Endodermal cell (in vitro differentiated cells): Measurements from ENCODE around the gene R3HDM4. TPM values are rescaled to one million over a fixed set of nuclear protein-coding genes. Genes with fewer than 3 reads are reported as not detected.
A peak's percentile ranks its signal among the peaks of the same experiment; 100 is the strongest.

Source experiments
- DNase-seq: peaks from one replicate; pipeline ENCODE4 v3.0.0-alpha.2; 2017
- H3K27ac ChIP-seq: 2 replicates; pipeline ENCODE4 v1.5.1; 2013; ENCODE audit warnings: mild to moderate bottlenecking, low read depth, low read length, moderate library complexity
- H3K27me3 ChIP-seq: 2 replicates; pipeline ENCODE4 v1.6.1; 2013; ENCODE audit warnings: mild to moderate bottlenecking, low read length, moderate library complexity; ENCODE audit not compliant: insufficient read depth, control insufficient read depth, poor library complexity, severe bottlenecking
- H3K36me3 ChIP-seq: 2 replicates; pipeline ENCODE4 v1.7.0; 2013; ENCODE audit warnings: mild to moderate bottlenecking, low read length, moderate library complexity; ENCODE audit not compliant: control insufficient read depth, insufficient read depth
- H3K4me1 ChIP-seq: one replicate; pipeline ENCODE4 v1.7.0; 2013; ENCODE audit warnings: low read length; ENCODE audit not compliant: control insufficient read depth, insufficient read depth
- H3K4me3 ChIP-seq: 2 replicates; pipeline ENCODE4 v1.5.1; 2013; ENCODE audit warnings: mild to moderate bottlenecking, low read length, moderate library complexity
- H3K9ac ChIP-seq: 2 replicates; pipeline ENCODE4 v1.6.1; 2013; ENCODE audit warnings: mild to moderate bottlenecking, low read length, moderate library complexity; ENCODE audit not compliant: poor library complexity, severe bottlenecking; ENCODE audit errors: extremely low read depth
- H3K9me3 ChIP-seq: 2 replicates; pipeline ENCODE4 v1.6.1; 2013; ENCODE audit warnings: mild to moderate bottlenecking, low read length, moderate library complexity; ENCODE audit not compliant: control insufficient read depth
- H3K27ac Mint-ChIP-seq: 2 replicates; pipeline ENCODE4 v1.8.0; 2020; ENCODE audit warnings: mixed read lengths
- H3K27me3 Mint-ChIP-seq: 2 replicates; pipeline ENCODE4 v1.8.0; 2021; ENCODE audit warnings: mild to moderate bottlenecking, mixed read lengths; ENCODE audit not compliant: insufficient read depth
- H3K36me3 Mint-ChIP-seq: 2 replicates; pipeline ENCODE4 v1.8.0; 2020; ENCODE audit warnings: low read depth, mixed read lengths
- H3K4me1 Mint-ChIP-seq: 2 replicates; pipeline ENCODE4 v1.8.0; 2020; ENCODE audit warnings: mixed read lengths
- H3K4me3 Mint-ChIP-seq: 2 replicates; pipeline ENCODE4 v1.8.0; 2020; ENCODE audit warnings: mild to moderate bottlenecking, moderate library complexity, mixed read lengths
- H3K9me3 Mint-ChIP-seq: 2 replicates; pipeline ENCODE4 v1.8.0; 2020; ENCODE audit warnings: mild to moderate bottlenecking, mixed read lengths
- CTCF ChIP-seq: fragments of 200-600 bp; sonication (generic); conservative IDR thresholded peaks from 2 replicates; pipeline ENCODE4 v1.5.0; 2021; ENCODE audit warnings: antibody characterized with exemption, mild to moderate bottlenecking
- WGBS, 2 experiments: methylation state at CpG; one replicate each; pipeline versions ENCODE4 v1.1.5 to v1.1.7; 2013; ENCODE audit warnings: missing lambda C conversion rate in 2 of 2, mixed read lengths in 1 of 2; ENCODE audit not compliant: insufficient coverage in 1 of 2, insufficient read length in 1 of 2; 5-methylcytosine and 5-hydroxymethylcytosine counted together
- total RNA-seq, 2 donors: library from RNA; stranded (reverse); fragmentation: NEBNext Ultra II Directional in 1 of 2; extraction: Animal tissue kit (Norgen Biotek cat#: 25700) in 1 of 2; gene quantifications; 2 replicates in 1 of 2; 3 replicates in 1 of 2; pipeline ENCODE4 v1.2.1, GENCODE V29; 2021

R3HDM4 gene
- total RNA-seq, 2 donors from 2014 or later = 61.1 to 64.7 TPM

DNA sequence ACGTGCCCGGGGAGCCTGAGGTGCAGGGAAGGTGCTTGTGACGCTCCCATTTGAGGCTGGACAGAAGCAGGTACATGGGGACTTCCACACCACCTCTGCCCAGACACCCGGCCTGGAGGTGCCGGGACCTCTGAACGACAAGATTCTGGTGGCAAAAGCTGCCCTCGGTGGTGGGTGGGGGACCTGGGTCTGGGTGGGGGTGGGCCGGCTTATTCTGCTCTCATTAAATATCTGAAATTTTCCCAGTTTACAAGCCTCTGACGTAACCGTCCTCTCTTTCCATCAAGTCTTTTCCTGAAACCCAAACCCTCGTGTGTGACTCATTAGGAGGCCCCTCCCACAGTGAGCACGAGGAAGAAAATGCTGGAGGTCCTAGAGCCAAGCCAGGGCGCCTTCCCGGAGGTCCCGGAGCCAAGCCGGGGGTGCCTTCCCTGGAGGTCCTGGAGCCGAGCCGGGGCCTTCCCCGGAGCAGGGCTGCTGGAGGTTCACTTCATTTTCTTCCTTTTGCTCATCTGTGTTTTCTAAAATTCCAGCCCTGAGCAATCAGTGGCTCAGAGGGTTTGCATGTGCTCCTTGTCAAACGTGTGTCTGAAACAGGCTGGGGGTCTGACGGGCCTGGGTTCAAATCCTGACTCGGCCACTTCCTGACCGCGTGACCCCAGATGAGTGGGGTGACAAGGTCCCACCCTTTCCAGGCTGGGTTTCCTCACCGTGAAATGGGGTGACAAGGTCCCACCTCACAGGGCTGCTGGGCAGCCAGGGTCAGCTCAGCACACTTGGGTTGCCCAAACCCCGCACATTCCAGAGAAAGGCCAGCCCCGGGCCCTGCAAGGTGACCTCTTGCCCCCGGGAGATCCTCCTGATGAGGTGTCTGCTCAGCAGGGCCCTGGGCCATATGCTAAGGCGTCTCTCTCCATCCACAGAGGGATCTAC lies 43.5 kb downstream of the R3HDM4 start:
- Mint-ChIP-seq H3K27ac (no peak overlapping the region), H3K4me1 (peaks cover 5% of the 10 kb centered on the region), H3K4me3 (no peak overlapping the region), H3K36me3 (peaks cover 36% of the 10 kb centered on the region), H3K27me3 (no peaks in the 10 kb centered on the region), H3K9me3 (peaks cover 5% of the 10 kb centered on the region)
- Histone ChIP-seq H3K4me3 (no peak overlapping the region), H3K4me1 (no peaks in the 10 kb centered on the region), H3K9ac (no peak overlapping the region), H3K36me3 (peaks cover 26% of the 10 kb centered on the region), H3K27ac (no peak overlapping the region), H3K9me3 (no peaks in the 10 kb centered on the region), H3K27me3 (no peaks in the 10 kb centered on the region)
- TF ChIP-seq CTCF = no peak
- 91 to 92% methylated on average over 21 to 29 of the region's 29 CpGs for WGBS, 2 experiments
- peak; percentile 50 for DNase-seq

DNA sequence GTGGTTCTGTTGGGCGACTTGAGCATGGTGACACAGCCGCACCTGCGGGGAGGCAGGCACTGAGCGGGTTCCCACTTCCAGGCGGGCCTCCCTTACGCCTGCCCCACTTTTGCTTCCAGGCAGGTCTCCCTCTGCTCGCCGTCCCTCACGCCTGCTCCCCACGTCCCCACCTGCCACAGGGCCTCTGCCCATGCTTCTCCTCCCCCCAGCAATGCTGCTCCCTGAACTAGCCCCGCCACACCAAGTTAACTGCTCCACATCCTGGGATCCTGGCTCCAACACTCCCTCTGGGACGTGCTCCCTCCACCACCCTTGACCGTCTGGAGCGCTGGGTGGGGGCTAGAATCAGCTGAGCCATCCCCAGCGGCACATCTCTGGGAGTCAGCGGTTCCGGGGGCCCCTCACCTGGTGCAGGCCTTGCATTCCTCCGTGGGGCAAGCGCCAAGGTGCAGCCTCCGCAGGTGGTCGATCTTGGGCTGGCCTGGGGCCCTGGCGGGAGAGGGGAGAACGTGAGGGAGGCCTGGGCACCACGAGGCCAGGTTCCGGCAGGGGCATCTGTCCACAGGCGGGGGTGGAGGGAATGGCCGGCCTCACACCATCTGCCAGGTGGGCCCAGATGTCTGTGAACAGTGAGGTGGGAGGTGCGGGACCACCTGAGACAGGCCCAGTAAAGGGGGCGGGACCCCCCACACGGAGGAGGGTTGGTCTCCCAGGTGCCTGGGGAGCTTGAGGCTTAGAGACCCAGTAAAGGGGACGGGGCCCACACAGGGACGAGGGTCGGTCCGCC lies 44.4 kb downstream of the R3HDM4 start:
- Mint-ChIP-seq H3K27ac (no peak overlapping the region), H3K4me1 (peaks cover 5% of the 10 kb centered on the region), H3K27me3 (peaks cover 2% of the 10 kb centered on the region), H3K9me3 (peaks cover 5% of the 10 kb centered on the region), H3K36me3 (peaks cover 33% of the 10 kb centered on the region), H3K4me3 (no peak overlapping the region)
- H3K4me3 ChIP-seq = no peak overlapping the region
- peak; percentile 43 for DNase-seq
- no peak overlapping the region for H3K27ac ChIP-seq
- no peak overlapping the region for H3K9ac ChIP-seq
- H3K9me3 ChIP-seq = no peaks in the 10 kb centered on the region
- H3K27me3 ChIP-seq = no peaks in the 10 kb centered on the region
- peaks cover 22% of the 10 kb centered on the region for H3K36me3 ChIP-seq
- no peak for TF ChIP-seq CTCF
- WGBS, 2 experiments = 92 to 96% methylated on average over 23 to 34 of the region's 34 CpGs
- no peaks in the 10 kb centered on the region for H3K4me1 ChIP-seq

DNA sequence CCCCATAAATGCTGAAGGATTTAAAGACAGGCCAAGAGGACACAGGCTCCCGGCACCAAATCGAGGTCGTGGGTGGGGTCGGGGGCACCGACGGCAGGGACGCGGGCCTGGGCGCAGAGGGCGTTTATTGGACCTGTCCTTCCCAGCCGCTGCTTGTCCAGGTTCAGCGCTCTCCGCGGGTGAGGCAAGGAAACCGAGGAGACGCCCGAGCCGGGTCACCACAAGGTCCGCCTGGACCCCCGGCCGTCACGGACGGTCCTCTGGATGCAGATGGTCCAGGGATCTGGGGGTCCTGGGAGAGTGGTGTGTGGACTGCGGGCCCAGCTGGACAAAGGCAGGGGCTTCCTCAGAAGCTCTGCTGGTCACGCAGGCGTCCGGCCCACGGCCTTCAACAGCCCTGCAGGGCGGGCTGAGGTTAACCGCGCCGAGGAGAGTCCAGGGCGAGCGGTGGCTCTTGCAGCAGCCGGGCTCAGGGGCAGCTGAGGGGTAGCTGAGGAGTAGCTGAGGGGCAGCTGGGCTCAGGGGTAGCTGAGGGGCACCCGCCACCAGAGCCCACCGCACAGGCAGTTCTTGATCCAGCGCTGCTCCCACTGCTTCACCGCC lies 45.1 kb downstream of the R3HDM4 start:
- Mint-ChIP-seq H3K36me3 (peaks cover 31% of the 10 kb centered on the region), H3K27ac (peak overlapping the region; percentile 52), H3K4me3 (no peak overlapping the region), H3K9me3 (peaks cover 5% of the 10 kb centered on the region), H3K27me3 (peaks cover 7% of the 10 kb centered on the region), H3K4me1 (peaks cover 5% of the 10 kb centered on the region)
- Histone ChIP-seq H3K4me3 (no peak overlapping the region), H3K9ac (no peak overlapping the region), H3K27me3 (no peaks in the 10 kb centered on the region), H3K27ac (no peak overlapping the region), H3K4me1 (no peaks in the 10 kb centered on the region), H3K36me3 (peaks cover 18% of the 10 kb centered on the region), H3K9me3 (no peaks in the 10 kb centered on the region)
- no peak for TF ChIP-seq CTCF
- 95 to 97% methylated on average over 19 to 39 of the region's 39 CpGs for whole genome bisulfite sequencing, 2 experiments
- DNase-seq = peak; percentile 49
